Right lobe of liver (tissue), 4 donors: ENCODE data around the gene SLC22A23.

Experiments used
- POLR2A ChIP-seq: fragments of 450-650 bp; IDR thresholded peaks from one replicate; pipeline ENCODE4 v1.6.1; 2017; ENCODE audit warnings: antibody characterized with exemption, mild to moderate bottlenecking
- TF ChIP-seq, protein P1 (sequence below), 4 donors: fragments of 200-600 bp in 3 of 4; fragments of 450-650 bp in 1 of 4; IDR thresholded peaks; one replicate each; pipeline versions ENCODE4 v1.5.1 to v1.8.0; 2016 to 2022; ENCODE audit warnings: antibody characterized with exemption in 4 of 4, mild to moderate bottlenecking in 2 of 4
- donor health status: DM: no; HTN: no; CAD: no.
- donor health status: DM: no; HTN: no; CAD: no.
- donor health status: DM: no; HTN: yes; CAD: no.

DNA sequence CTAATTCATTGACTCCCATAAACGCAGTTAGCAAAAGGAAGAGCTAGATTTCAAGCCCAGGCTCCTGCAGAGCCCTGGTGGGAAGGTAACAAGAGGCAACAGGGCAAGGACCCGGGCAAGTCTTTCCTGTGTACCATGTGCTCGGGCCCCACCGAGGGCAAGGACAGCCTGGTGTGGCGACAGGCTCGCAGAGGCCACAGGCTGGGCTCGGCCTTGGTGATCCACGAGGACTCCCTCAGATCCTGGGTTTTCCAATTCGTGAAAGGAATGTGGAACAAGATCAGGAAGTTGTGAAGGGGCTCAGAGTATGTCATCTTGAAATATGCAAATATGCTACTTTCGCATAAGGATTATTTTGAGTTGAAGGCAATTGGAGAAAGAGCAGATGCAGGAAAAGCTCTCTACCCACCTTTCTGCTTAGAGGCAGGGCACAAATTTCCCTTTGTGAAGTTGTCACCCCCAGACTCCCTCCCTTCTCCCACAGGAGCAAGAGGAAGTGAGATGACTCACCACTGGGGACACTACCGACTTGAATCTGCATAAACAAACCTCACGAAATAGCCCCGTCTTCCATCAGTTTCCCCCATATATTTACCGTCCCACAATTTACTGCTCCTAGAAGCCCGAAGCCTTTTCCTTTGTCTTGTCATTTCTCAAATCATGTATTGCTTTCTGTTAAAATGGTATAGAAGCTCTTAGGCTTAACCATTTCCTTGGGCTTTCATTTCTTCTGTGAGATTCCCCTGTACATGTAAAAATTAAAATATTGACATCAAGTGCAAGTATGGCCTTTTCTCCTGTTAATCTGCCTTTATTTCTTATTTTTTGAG is 119.1 kb downstream of the SLC22A23 start:
- TF ChIP-seq, protein P1, sequence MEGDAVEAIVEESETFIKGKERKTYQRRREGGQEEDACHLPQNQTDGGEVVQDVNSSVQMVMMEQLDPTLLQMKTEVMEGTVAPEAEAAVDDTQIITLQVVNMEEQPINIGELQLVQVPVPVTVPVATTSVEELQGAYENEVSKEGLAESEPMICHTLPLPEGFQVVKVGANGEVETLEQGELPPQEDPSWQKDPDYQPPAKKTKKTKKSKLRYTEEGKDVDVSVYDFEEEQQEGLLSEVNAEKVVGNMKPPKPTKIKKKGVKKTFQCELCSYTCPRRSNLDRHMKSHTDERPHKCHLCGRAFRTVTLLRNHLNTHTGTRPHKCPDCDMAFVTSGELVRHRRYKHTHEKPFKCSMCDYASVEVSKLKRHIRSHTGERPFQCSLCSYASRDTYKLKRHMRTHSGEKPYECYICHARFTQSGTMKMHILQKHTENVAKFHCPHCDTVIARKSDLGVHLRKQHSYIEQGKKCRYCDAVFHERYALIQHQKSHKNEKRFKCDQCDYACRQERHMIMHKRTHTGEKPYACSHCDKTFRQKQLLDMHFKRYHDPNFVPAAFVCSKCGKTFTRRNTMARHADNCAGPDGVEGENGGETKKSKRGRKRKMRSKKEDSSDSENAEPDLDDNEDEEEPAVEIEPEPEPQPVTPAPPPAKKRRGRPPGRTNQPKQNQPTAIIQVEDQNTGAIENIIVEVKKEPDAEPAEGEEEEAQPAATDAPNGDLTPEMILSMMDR (IDR thresholded peaks at IDR 0.05): peak in 1 of 4 donors; percentile 5
- TF ChIP-seq POLR2A: no peak
